GM19324 (cell line): ENCODE data around the gene ANO9.
"Not testable (repeated sequence)": the region's sequence is repeated elsewhere in the genome, so short reads cannot be mapped to it uniquely, and the experiment has no call there.

Experiments used
- ATAC-seq: cut with Tn5 transposase; IDR thresholded peaks from one replicate; pipeline ENCODE4 v1.9.1; 2021; ENCODE audit warnings: mild to moderate bottlenecking, moderate library complexity; ENCODE audit not compliant: unreplicated experiment, low FRiP score

The ANO9 gene

DNA sequence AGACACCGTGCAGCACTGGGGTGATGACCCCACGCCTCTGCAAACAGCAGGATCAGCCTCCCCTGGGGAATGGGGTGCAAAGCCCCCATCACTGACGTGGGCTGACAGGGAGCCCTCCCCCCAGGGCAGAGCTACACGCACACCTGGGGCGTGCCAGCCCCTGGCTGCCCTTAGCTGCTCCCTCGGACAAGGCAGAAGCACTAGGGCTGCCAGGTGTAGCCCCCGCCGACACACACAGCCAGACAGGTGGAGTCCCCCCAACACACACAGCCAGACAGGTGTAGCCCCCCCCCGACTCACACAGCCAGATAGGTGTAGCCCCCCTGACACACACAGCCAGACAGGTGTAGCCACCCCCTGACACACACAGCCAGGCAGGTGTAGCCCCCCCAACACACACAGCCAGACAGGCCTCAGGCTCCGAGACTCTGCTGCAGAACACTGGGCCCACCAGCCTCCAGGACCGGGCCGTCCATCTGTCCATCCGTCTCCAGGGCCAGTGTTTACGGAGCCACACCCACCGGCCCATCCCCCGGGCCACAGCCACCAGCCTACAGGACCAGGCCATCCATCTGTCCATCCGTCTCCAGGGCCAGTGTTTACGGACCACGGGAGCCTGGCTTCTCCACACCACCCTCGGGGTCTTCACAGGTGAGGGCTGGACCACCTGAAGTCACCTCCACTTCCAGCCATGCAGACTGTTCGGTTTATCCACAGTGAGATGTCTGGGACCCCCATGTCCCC lies 3.5 kb downstream of the ANO9 start:
- no peak for ATAC-seq

DNA sequence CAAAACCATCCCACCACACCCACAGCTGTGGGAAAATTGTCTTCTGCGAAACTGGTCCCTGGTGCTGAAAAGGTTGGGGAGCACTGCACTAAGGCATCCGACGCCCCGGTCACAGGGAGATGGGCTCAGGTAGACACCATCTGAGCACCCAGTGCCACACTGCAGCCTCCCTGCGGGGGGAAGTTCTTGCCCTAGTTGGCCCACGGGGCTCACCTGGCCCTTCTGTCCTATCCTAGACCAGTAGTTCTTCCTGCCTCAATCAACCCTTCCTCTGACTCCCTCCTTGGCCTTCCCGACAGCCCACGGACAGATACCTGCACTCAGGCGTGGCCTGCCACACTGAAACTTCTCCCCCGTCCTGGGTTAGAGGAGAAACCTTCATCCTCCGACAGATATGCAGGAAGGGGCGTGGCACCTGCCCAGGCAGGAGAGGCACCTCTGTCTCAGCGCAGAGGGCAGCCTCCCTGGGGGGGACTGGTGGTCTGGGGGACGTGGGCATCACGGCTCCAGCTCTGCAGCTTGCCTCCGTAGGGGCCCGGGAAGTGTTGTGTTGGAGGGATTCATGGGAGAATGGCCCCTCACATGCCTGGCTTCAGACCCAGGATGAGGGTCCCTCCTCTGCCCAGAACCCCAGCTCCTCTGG lies 4.5 kb downstream of the ANO9 start:
- ATAC-seq: no peak

DNA sequence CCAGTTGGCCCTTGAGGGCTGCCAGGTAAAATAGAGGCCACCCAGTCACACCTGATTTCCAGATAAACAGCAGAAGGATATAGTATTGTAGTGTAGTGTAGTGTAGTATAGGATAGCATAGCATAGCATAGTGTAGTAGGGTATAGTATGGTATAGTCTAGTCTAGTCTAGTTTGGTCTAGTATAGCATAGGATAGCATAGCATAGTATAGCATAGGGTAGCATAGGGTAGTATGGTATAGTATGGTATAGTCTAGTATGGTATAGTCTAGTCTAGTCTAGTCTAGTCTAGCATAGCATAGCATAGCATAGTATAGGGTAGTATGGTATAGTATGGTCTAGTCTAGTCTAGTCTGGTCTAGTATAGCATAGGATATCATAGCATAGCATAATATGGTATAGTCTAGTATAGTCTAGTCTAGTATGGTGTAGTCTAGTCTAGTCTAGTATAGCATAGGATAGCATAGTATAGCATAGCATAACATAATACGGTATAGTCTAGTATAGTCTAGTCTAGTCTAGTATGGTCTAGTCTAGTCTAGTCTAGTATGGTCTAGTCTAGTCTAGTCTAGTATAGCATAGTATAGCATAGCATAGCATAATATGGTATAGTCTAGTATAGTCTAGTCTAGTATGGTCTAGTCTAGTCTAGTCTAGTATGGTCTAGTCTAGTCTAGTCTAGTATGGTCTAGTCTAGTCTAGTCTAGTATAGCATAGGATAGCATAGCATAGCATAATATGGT lies 6.6 kb downstream of the ANO9 start:
- ATAC-seq: not testable (repeated sequence)

DNA sequence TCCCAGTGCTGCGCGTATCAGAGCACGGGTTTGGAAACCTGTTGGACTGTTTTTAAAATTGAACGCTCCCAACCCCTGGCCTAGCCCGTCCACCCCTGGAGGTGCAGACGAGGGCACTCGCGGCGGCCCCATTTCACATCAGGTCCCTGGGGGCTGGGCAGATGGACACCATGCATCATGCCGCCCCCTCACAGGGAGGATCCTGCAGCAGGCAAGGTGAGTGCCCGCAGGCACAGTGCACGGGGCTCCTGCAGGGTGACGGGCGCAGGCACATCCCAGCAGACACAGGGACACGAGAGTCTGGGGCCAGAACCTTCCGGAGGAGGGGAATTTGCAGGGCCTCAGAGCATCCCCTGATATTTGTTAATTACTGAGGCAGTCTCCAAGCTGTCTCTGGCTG lies 7.3 kb downstream of the ANO9 start:
- ATAC-seq: no peak

DNA sequence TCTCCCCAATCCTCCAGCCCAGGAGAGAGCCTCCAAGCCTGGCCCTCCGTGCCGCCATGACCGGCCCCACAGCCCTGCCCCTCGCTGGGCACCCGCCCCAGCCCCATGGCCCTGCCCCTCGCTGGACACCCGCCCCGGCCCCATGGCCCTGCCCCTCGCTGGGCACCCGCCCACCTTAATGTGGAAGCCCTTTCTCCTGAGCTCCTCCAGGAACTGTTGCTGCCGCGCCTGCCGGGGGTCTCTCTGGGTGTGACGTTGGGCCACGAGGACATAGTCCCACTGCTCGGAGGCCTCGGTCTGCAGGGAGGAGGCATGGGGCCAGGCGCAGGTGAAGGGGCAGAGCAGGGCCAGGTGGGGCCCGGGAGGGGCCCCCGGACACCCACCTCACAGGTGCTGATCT lies 8.2 kb downstream of the ANO9 start:
- no peak for ATAC-seq

DNA sequence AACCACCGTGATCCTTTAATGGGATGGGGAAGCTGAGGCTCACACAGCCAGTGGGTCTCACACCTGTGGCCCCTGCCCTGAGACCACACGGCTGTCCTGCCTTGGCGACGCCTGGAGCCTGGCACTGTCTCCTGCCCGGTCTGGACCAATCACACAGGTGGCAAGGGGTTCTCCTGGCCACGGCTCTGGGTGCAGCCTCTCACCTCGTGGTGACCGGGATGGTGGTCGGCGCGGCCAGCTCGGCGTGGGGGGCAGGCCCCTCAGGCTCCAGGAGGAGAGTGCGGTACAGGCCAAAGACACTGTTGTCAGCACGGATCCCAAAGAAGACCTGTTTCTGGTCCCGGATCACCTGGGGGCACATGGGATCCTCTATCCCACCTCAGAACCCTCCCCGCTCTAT lies 8.7 kb downstream of the ANO9 start:
- no peak for ATAC-seq

DNA sequence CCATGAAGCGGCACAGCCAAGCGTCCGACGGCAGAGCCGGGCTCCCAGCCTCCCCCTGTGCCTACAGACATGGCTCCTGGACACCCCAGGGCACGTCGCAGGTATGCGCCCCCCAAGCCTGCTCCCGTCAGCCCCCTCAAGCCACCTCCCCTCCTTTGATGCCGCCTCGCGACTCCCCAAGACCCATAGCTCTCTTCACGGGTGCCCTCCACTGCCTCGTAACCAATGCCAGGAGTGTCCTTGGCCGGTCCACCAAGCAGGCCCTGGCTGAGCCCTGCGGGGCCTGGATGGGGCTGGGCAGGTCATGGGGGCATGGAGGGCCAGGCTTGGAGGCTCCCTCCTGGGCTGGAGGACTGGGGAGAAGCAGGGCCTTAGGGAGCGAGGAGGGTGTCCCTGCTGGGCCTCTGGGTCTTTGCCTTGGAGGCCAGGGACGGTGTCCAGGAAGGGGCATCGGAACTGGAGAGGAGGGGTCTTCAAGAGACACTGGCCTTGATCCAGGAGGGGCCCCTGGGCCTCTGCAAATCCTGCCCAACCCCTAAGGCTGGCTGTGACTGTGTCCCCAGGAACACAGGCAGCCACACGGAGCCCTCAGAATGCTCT lies 9.2 kb downstream of the ANO9 start:
- no peak for ATAC-seq

DNA sequence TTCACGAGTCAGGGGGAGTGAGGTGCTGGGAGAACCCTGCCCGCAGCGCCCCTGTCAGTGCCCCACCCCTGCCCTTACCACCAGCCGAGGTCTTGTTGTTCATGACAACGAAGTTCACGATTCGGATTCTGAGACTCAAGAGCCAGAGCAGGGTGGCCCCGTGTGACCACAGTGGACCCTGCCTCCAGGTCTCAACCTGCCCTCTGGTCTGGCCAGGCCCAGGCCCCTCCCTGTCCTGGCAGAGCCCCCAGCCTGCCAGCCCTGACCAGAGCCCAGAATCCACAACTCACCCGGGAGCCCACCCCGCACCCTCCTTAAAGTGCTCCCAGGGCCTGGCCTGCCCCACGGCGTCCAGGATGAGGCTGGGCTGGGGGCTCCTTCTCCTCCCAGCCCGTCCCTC lies 9.9 kb downstream of the ANO9 start:
- no peak for ATAC-seq

DNA sequence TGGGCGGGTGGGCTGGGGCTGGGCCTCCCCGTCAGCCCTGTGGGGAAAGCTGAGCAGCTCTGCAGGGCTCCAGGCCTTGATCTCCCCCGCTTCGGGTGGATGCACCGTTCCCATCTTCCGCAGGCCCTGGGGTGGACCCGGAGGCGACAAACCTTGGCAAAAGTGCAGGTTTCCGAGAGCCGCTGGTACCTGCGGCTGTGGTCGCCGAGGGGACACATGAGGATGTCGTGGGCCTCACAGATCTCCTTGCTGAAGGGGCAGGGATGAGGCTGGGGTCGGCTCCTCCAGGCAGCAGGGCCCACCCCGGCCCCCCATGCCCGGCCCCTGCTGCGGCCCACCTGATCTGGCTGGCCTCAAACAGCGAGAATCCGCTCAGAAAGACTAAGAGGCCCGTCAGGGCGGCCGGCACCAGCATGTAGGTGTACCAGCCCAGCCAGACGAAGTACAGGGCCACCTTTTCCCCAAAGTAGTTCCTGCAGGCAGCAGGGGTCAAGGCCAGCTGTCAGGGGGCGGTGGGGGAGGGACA lies 11.8 kb downstream of the ANO9 start:
- ATAC-seq: no peak

DNA sequence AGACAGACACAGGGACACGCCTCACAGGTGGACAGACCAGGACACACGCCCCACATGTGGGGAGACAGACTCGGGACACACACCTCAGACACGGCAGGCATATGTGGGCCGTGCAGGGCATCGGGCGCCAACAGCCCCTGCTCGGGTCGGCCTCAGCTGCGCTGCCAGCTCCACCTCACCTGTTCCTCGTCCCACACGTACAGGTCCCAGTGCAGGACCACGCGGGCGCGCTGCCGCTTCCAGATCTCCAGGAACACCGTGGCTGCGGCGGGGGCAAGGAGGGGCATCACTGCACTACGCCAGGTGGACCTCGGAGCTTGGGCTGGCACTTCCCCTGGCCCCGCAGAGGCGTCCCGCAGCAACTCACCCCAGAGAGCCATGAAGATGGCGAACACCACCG lies 12.4 kb downstream of the ANO9 start:
- no peak for ATAC-seq

DNA sequence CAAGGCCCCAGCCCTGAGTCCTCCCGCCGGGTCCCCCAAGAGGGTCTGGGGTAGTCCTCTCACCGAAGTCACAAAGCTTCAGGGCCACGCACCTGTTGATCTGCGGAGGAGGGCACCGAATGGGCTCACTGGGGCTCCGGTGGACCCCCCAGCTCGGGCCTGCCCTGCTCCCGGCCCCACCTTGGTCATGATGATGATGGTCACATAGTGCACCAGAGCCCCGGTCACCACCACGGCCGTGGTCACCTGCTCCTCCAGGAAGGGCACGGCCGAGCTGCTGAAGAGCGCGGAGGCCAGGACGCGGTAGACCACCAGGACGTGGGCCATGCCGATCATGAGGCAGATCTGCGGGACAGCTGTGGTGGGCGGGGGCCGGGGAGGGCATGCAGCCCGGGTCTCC lies 13.5 kb downstream of the ANO9 start:
- no peak for ATAC-seq

DNA sequence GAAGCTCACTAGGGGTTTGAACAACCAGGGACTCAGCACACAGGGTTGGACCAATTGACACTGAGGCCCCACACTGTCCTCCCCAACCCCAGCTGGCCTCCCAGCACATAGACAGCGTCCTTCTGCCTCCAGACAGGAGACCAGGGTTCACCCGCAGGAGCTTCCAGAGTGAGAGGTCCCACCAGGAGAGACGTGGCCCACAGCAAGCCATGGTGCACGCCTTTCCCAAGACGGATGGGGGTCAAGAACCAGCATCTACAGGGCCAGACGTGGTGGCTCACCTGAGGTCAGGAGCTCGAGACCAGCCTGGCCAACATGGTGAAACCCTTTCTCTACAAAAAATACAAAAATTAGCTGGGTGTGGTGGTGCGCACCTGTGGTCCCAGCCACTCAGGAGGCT lies 15.0 kb downstream of the ANO9 start:
- no peak for ATAC-seq

DNA sequence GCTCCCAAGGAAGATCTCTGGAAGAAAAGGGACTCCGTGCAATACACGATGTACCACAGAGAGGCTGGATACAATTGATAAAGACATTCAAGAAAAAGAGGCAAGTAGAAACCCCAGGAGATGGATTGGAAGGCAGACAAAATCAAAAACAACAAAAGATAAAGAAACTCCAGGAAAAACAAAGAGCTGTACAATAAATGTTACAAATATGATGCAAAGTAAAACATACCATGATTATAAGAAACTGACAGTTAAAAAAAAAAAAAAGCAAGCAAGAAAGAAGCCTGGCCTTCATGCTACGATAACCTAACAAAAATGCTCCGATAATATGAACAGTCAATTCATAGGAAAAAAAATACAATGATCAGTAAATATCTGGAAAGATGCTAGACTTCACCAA lies 16.5 kb downstream of the ANO9 start:
- ATAC-seq: no peak

DNA sequence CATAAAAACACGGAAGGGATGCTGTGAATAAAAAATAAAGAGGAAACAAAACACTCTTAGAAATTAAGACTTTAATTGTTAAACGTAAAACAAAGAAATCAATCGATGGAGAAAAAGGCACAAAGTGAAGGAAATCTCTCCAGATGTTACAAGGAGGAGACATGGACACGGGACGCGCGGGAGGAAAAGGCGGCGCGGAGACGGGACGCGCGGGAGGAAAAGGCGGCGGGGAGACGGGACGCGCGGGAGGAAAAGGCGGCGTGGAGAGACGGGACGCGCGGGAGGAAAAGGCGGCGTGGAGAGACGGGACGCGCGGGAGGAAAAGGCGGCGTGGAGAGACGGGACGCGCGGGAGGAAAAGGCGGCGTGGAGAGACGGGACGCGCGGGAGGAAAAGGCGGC lies 17.0 kb downstream of the ANO9 start:
- ATAC-seq: not testable (repeated sequence)

DNA sequence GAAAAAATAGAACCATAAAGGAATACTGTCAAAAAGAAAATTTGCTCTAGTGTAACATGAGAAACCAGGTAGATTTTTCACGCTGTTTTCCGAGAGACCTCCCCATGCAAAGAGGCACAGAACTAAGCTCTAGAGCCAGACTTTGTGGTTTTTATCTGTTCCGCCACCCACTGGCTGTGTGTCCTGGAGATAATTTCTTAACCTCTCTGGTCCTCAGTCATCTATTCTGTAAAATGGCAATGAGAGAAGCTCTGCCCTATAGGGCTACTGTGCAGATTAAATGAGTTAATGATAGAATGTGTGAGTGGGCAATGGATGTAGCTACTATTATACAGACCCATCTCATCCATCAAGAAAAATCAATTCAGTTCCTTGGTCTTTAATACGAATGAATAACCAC lies 17.6 kb downstream of the ANO9 start:
- ATAC-seq: no peak

DNA sequence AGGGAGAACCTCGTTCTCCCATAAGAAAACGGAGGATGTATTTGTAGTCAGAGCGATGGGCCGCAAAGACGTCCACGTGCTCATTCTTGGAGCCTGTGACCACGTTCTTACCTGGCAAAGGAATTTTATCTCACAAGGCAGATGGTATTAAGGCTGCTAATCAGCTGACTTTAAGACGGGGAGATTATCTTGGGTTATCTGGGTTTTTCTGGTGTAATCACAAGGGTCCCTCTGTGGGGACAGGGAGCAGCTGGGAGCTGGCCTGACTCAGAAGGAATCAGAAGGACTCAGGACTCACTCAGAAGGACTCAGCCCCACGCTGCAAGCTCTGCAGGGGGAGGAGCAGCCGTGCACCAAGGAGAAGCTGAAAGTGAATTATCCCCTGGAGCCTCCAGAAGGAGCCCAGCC lies 19.6 kb downstream of the ANO9 start:
- ATAC-seq: no peak

DNA sequence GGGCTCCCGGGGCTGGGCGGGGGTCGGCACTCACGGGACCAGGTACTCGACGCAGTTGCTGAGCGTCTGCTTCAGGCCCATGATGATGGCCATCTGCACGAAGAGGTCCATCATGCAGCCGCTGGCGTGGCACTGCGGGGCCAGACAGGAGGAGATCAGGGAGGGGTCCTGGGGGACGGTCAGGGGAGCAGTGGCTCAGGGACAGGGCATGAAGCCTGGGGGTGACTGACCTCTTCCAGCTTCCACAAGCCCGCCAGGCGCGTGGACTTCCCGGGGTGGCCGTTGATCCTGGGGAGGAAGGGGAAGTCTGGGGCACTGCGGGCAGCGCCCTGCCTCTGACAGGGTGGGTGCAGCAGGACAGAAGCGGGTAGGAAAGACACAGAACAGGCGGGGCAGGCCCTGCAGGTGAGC lies 20.9 kb downstream of the ANO9 start:
- no peak for ATAC-seq

DNA sequence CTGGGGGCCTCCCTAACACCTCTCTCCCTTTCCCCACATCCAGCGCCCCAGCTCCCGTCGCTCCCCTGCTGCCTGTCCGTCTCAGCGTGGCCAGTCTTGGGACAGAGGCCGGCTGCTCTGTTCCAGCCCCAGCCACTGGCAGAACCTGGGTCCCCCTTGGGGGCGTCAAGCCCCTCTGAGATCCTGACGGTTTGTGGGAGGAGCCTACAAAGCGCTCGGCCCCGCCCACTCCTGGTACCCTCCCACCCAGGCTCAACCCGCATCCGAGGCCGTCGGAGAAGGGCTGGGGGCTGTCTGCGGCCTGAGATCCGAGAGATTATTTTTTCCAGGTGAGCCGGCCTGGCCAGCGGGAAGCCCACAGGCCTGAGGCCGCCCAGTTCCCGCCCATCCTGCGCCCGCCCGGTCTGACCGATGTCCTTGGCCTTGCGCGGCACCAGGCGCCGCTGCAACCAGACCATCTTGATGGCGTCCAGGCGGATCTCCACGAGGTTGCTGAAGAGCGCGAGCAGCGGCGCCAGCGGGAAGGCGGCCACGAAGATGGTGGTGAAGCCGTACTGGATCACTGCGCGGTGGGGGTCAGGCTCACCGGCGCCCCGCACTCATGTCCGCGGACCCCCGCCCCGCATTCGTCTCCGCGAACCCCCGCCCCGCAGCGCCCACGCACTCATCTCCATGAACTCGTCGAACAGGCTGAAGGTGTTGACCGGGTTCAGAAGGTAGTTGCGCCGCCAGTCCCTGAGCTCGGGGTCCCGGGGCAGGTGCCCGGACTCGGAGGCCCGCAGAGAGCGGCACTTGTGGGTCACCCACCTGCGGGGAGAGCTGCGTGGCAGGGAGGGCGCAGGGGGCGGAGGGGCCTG lies 21.5 kb downstream of the ANO9 start:
- ATAC-seq: no peak

DNA sequence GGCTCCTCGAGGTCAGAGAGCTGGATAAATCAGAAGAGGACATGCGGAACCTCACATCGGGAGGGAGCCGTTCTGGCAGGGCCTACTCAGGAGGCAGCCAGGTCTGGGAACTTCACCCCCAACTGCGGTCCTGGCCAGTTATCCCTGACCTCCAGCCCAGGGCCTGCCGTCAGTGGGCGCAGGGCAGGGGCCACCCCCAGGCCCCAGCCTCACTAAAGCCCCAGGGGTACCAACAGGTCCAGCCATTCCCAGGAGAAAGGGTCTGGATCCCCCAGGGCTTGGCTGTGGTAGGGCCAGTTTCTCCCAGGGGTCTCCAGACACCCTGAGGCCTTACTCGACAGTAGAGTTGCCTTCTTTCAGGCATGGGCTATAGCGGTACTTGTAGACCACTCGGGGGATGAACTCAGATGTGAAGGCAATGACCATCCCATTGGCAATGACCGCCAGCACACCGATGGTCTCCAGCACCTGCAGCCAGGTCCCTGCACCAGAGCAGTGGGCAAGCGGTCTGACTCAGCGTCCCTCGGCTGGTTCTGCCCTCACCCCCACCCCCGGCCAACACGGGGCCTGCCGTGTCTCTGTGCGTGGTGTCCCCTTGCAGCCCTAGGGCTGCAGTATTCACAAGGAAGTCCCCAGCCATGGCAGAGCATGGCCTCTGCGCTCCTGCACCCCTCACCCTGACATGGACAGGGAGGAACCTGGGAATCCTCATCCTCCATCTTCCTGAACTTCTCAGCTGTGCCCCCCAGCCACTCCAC lies 22.4 kb downstream of the ANO9 start:
- no peak for ATAC-seq
